GM04504 (cell line): ENCODE data around the gene C3orf20.
A peak's percentile ranks its signal among the peaks of the same experiment; 100 is the strongest.
"Not testable (repeated sequence)": the region's sequence is repeated elsewhere in the genome, so short reads cannot be mapped to it uniquely, and the experiment has no call there.

Source experiments
- DNase-seq: peaks from one replicate; pipeline ENCODE4 v3.0.0-alpha.2; 2012; ENCODE audit warnings: low read depth

The C3orf20 gene

DNA sequence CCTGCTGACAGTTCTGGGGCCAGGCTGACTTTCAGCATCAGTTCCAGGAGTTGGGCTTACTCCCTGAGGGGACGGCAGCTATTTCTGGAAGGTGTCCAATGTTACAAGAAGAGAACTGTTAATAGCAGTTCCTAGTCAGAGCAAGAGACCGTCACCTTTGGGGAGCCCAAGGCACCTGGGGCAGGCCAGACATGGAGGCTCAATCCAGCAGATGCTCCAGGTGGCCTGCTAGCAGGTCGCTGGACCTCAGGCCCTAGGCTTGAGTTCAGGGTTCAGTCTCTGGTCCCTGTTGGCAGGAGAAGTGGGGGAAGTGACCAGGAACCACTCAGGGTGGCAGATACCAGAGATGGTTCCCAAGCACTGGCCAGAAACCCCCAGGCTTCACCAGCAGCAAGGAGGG is 25.9 kb downstream of the C3orf20 start:
- DNase-seq: no peak

DNA sequence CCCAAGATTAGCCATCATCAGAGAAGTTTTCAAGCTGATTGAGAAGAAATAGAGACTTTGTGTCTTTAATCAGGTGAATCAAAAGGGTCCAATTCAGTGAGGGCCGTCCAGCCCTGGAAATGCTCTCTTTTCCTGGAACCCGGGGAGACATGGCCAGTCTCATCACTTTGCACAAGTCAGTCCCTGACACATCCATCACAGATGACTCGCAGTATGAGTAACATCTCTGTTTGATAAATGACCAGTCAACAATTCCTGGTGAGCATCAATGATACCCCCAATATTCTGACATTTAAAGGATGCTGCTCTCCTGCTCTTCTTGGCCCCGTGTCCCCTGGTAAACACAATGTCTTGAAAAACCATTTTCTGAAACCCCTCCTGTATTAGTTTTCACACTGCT is 26.7 kb downstream of the C3orf20 start:
- DNase-seq: no peak

DNA sequence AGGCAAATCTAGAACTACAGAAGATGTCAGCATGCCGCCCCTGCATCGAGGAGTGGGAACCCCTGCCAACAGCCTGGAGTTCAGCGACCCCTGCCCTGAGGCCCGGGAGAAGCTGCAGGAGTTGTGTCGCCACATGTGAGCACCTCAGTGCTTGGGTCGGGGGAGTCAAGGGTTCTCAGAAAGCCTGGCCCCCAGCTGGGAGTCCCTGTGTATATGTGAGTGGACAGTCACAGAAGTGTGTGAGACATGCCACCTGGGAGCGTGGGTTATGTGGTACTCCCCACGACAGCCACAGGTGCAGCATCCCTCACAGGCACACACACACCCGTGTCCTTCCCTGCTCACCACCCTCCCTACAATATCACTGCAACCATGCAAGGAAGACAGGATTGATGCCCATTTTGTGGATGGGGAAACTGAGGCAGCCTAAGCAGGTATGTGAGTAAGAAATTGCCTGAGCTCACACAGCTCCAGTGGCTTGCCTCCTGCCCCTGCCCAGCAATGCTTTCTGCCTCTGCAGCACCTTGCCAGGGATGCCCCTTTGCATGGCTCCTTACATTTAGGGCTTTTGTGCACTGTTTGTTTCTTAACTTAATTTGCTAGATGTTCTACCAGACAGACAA is 28.3 kb downstream of the C3orf20 start:
- no peak for DNase-seq

GRCh38 chr3:14703791-14704190 is 28.9 kb downstream of the C3orf20 start:
- DNase-seq: no peak

DNA sequence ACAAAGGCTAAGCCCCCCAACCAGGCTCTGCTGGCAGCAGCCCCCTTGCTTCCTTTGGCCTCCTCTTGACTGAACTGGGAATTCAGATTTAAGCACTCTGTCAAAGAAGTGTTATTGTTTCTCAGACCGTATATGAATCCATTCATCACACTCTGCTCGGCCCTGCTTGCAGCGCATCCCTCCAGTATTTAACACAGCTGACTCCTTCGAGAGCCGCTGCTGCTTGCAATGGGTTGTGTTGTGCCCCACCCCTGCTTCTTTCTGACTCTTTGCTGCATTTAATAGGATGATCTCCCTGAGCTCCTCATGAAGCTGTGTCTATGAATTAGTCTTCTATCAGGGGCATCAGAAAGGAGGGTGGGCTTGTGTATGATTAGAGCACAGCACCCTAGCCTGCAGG is 31.2 kb downstream of the C3orf20 start:
- no peak for DNase-seq

- DNase-seq: peak; percentile 42
Observed at GRCh38 chr3:14716591-14716990, 41.6 kb downstream of the C3orf20 start.

- DNase-seq: no peak
Observed at GRCh38 chr3:14717307-14717706, 42.4 kb downstream of the C3orf20 start.

- DNase-seq: no peak
Observed at GRCh38 chr3:14718539-14718938, 43.6 kb downstream of the C3orf20 start.

DNA sequence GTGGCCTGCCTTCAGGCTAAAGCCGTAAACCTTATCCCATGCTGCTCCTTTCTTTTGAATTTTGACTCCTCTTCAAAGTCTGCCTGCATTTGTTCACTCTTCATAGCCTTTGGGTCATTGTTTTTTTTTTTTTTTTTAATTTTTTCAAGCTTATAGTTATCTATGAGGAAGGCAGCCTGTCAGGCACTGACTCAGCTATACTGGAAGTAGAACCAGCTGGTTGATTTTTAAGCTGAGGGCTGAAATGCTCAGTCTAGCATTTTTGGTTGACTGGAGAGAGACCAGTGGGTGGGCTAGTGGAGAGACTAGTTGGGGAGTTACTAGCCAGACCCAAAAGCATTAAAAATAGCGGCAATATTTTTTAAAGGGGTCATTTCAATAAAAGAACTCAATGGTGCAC is 44.1 kb downstream of the C3orf20 start:
- no peak for DNase-seq

GRCh38 chr3:14721126-14721864 is 46.4 kb downstream of the C3orf20 start:
- no peak for DNase-seq

GRCh38 chr3:14725013-14725412 is 50.1 kb downstream of the C3orf20 start:
- peak; percentile 61 for DNase-seq

DNA sequence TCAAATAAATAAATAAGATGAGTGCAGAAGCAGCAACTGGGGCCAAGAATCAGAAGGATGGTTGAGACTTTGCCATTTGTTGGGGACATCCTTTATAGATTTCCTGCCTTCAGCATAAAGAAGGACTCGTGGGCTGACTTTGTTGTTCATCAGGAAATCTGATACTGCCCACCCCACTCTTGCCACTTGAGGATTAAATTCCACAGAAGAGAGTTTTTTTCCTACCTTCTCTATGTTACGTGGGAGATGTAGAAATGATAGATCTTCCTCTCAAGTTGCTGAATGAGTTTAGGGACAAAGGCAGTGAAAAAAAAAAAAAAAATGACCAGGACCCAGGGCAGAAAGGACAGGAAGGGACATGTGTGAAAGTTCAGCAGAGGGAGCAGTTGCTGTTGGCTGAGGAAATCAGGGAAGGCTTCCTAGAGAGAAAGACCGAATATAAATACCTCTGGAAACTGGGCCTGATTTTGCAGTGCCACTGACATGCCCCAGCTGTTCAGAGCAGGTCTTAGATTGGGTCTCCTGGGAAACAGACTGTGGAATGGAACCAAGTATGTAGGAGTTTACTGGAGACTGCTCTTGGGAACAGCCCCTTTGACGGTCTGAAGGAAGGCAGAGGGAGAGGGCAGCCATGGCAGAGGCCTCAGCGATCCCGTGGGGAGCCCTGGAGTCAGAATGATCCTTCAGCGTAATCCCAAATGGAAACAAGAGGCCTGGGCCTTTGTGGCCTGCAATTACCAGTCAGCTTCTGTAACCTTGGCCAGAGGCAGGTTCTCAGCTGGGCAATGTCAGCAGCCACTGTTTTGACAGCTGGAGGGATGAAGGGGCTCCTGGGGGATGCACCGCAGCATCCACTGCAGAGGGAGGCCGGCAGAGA is 50.9 kb downstream of the C3orf20 start:
- DNase-seq: no peak

DNA sequence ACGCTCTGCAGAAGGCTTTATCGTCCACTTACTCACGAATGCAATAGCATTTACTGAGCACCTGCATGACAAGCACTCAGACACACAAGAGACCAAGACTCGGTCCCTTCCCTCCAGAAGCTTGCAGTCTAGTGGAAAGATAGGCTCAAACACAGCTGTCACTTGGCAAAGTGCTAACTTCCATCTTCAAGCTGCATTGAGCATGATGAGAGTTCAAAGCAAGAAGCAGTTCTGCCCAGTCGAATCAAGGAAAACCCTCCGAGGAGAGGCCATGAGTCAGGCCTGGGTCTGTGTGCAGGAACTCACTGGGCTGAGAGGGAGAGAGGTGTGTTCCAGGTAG is 51.5 kb downstream of the C3orf20 start:
- DNase-seq: no peak

DNA sequence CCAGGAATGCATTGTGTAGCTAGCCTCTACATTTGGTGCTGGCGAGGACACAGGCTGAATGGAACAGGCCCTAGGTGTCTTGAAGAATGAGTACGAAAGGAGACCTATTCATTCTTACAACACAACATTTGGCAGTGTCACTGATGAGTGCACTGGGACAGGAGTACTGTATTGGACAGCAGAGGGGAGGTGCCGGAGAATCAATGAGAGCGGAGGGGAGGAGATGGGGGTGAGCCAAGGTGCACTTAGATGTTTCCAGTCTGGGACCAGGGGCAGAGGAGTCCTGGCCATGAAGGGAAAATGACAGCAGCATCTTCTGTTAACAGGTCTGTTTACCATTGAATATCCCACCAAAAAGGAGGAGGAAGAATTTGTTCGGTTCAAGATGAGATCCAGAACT is 53.2 kb downstream of the C3orf20 start:
- no peak for DNase-seq

GRCh38 chr3:14730703-14731382 is 55.9 kb downstream of the C3orf20 start:
- no peak for DNase-seq

DNA sequence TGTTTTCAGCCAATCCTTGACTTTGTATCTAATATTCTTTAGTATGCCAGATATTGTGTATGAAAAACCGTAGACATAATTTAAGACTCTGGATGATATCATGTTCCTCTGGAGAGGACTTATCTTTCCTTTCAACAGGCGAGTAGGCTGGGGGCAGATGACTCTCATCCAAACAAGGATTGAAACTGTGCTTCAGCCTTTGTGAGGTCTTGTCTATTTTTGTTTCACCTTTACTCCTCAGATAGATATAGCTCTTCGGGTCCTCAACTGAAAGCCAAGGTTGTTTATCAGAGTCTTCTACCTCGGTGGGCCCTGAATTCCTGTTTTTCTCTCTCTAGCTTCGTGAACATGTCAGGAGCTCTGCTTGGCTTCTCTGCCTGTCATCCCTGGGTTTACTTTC is 66.0 kb downstream of the C3orf20 start:
- DNase-seq: no peak

GRCh38 chr3:14741510-14741909 is 66.6 kb downstream of the C3orf20 start:
- no peak for DNase-seq

DNA sequence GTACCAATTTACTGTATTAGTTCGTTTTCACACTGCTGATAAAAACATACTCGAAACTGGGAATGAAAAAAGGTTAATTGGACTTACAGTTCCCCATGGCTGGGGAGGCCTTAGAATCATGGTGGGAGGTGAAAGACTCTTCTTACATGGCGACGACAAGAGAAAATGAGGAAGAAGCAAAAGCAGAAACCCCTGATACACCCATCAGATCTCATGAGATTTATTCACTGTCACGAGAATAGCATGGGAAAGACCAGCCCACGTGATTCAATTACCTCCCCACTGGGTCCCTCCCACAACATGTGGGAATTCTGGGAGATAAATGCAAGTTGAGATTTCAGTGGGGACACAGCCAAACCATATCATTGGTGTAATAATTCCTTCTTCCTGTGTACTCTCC is 69.6 kb downstream of the C3orf20 start:
- DNase-seq: no peak

DNA sequence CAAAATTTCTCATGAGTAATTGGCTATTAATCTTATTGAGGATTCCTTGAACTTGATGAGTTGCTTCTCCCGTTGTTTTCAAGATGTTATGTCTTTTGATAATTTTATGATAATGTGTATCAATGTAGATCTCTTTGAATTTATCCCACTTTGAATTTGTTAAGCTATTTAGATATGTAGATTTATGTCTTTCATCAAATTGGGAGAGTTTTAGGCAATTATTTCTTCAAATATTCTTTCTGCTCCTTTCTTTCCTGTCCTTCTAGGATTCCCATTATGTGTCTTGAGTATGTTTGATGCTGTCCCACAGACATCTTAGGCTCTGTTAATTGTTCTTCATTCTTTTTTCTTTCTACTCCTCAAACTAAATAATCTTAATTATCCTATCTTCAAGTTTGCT is 75.7 kb downstream of the C3orf20 start:
- DNase-seq: no peak

GRCh38 chr3:14752979-14753378 is 78.0 kb downstream of the C3orf20 start:
- not testable (repeated sequence) for DNase-seq

DNA sequence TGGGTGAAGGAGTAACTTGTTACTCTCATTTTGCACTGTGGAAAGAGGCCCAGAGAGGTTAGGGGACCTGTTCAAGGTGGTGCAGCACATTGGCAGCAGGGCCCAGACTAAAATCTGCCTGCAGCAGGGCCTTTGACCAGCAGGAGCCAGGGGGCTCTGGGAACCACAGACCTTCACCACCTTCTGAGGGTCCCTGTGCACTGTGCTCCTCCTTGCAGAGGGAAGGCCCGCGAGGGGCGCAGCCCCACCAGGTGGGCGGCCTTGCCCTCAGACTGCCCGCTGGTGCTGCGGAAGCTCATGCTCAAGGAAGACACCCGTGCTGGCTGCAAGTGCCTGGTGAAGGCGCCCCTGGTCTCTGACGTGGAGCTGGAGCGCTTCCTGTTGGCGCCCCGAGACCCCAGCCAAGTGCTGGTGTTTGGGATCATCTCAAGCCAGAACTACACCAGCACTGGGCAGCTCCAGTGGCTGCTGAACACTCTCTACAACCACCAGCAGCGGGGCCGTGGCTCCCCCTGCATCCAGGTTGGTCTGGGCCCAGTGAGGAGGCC is 82.3 kb downstream of the C3orf20 start:
- DNase-seq: no peak

GRCh38 chr3:14758297-14758696 is 83.4 kb downstream of the C3orf20 start:
- DNase-seq: no peak
